Transverse colon (tissue), 4 donors: ENCODE measurements around the gene SLC5A1.

Source experiments
- POLR2A ChIP-seq: fragments of 450-650 bp; IDR thresholded peaks from one replicate; pipeline ENCODE4 v1.6.1; 2016; ENCODE audit warnings: antibody characterized with exemption, mild to moderate bottlenecking, moderate library complexity
- POLR2AphosphoS5 ChIP-seq, 3 donors: sonication (generic); formaldehyde crosslinking; IDR thresholded peaks; one replicate each; pipeline ENCODE4 v1.6.1; 2016; ENCODE audit warnings: antibody characterized with exemption in 3 of 3
- TF ChIP-seq, protein P1 (sequence below), 5 experiments: fragments of 200-600 bp in 3 of 5; fragments of 450-650 bp in 2 of 5; sonication (generic) in 3 of 5; IDR thresholded peaks; 1 replicate in 2 of 5; 2 replicates in 3 of 5; pipeline ENCODE4 v1.5.1; 2016 to 2017; ENCODE audit warnings: antibody characterized with exemption in 5 of 5, inconsistent platforms in 3 of 5, mild to moderate bottlenecking in 2 of 5, moderate library complexity in 1 of 5

- no peak for TF ChIP-seq POLR2A
- TF ChIP-seq POLR2AphosphoS5 (IDR thresholded peaks at IDR 0.05) = no peak
- TF ChIP-seq, protein P1, sequence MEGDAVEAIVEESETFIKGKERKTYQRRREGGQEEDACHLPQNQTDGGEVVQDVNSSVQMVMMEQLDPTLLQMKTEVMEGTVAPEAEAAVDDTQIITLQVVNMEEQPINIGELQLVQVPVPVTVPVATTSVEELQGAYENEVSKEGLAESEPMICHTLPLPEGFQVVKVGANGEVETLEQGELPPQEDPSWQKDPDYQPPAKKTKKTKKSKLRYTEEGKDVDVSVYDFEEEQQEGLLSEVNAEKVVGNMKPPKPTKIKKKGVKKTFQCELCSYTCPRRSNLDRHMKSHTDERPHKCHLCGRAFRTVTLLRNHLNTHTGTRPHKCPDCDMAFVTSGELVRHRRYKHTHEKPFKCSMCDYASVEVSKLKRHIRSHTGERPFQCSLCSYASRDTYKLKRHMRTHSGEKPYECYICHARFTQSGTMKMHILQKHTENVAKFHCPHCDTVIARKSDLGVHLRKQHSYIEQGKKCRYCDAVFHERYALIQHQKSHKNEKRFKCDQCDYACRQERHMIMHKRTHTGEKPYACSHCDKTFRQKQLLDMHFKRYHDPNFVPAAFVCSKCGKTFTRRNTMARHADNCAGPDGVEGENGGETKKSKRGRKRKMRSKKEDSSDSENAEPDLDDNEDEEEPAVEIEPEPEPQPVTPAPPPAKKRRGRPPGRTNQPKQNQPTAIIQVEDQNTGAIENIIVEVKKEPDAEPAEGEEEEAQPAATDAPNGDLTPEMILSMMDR (IDR thresholded peaks at IDR 0.05) = no peak
These were observed 21.3 kb upstream of the SLC5A1 start for GRCh38 chr22:32021716-32022115.
